GM23338 (cell line): ENCODE data around the gene ABCD2. TPM values are rescaled to one million over a fixed set of nuclear protein-coding genes. Genes with fewer than 3 reads are reported as not detected.

Experiments
- ATAC-seq: fragments of 200-7000 bp; cut with Tn5 transposase; 3 replicates; pipeline ENCODE4 v1.9.1; 2020
- DNase-seq: peaks from one replicate; pipeline ENCODE4 v3.0.0-alpha.2; 2015; ENCODE audit warnings: low spot score
- H2AFZ ChIP-seq: fragments of 200-600 bp; sonication (generic); 2 replicates; pipeline ENCODE4 v1.8.0; 2016; ENCODE audit warnings: antibody characterized with exemption, mild to moderate bottlenecking, moderate library complexity
- H3F3A ChIP-seq: fragments of 200-600 bp; sonication (generic); replicated peaks from 2 replicates; pipeline ENCODE4 v1.8.0; 2017; ENCODE audit warnings: antibody characterized with exemption, mixed run types, low read depth
- H3K27ac ChIP-seq: fragments of 200-600 bp; sonication (generic); 2 replicates; pipeline ENCODE4 v1.6.1; 2016; ENCODE audit warnings: low read depth
- H3K27me3 ChIP-seq: fragments of 200-600 bp; sonication (generic); 2 replicates; pipeline ENCODE4 v1.8.0; 2016; ENCODE audit warnings: mild to moderate bottlenecking, mixed run types, moderate library complexity; ENCODE audit not compliant: insufficient read depth
- H3K36me3 ChIP-seq: fragments of 200-600 bp; sonication (generic); 2 replicates; pipeline ENCODE4 v1.8.0; 2016; ENCODE audit warnings: mild to moderate bottlenecking; ENCODE audit not compliant: insufficient read depth
- H3K4me1 ChIP-seq: fragments of 200-600 bp; sonication (generic); 2 replicates; pipeline ENCODE4 v1.8.0; 2016; ENCODE audit warnings: mild to moderate bottlenecking, moderate library complexity; ENCODE audit not compliant: insufficient read depth
- H3K4me2 ChIP-seq: fragments of 200-600 bp; sonication (generic); 2 replicates; pipeline ENCODE4 v1.7.1; 2017; ENCODE audit warnings: mixed run types
- H3K4me3 ChIP-seq: fragments of 200-600 bp; sonication (generic); 2 replicates; pipeline ENCODE4 v1.6.1; 2016; ENCODE audit warnings: mixed run types
- H3K79me2 ChIP-seq: fragments of 200-600 bp; sonication (generic); replicated peaks from 2 replicates; pipeline ENCODE4 v1.8.0; 2017; ENCODE audit warnings: mild to moderate bottlenecking; ENCODE audit not compliant: insufficient read depth
- H3K9me2 ChIP-seq: fragments of 200-600 bp; sonication (generic); 2 replicates; pipeline ENCODE4 v1.8.0; 2017; ENCODE audit not compliant: insufficient read depth
- H4K20me1 ChIP-seq: fragments of 200-600 bp; sonication (generic); replicated peaks from 2 replicates; pipeline ENCODE4 v1.8.0; 2017; ENCODE audit warnings: mild to moderate bottlenecking; ENCODE audit not compliant: insufficient read depth
- H3K27ac Mint-ChIP-seq: 2 replicates; pipeline ENCODE4 v1.8.0; 2020; ENCODE audit warnings: inconsistent platforms, mild to moderate bottlenecking, moderate library complexity, mixed read lengths
- H3K27me3 Mint-ChIP-seq: 3 replicates; pipeline ENCODE4 v1.8.0; 2022; ENCODE audit warnings: low read depth, mild to moderate bottlenecking, moderate library complexity, mixed read lengths, inconsistent platforms; ENCODE audit not compliant: insufficient read depth, poor library complexity
- H3K36me3 Mint-ChIP-seq: 3 replicates; pipeline ENCODE4 v1.8.0; 2021; ENCODE audit warnings: low read depth, mild to moderate bottlenecking, inconsistent platforms, moderate library complexity, mixed read lengths
- H3K4me1 Mint-ChIP-seq: 3 replicates; pipeline ENCODE4 v1.8.0; 2020; ENCODE audit warnings: mild to moderate bottlenecking, inconsistent platforms, mixed read lengths
- H3K4me3 Mint-ChIP-seq: 3 replicates; pipeline ENCODE4 v1.8.0; 2021; ENCODE audit warnings: moderate library complexity, mild to moderate bottlenecking, inconsistent platforms, mixed read lengths
- H3K9me3 Mint-ChIP-seq: 3 replicates; pipeline ENCODE4 v1.8.0; 2020; ENCODE audit warnings: moderate library complexity, mild to moderate bottlenecking, inconsistent platforms, mixed read lengths
- CREB1 ChIP-seq: fragments of 250-450 bp; sonication (Bioruptor Pico); IDR thresholded peaks from 2 replicates; pipeline ENCODE4 v1.5.0; 2020; ENCODE audit warnings: low read depth, mild to moderate bottlenecking, moderate library complexity
- ETS1 ChIP-seq: IDR thresholded peaks from 2 replicates; pipeline ENCODE4 v1.6.1; 2016; ENCODE audit warnings: antibody characterized with exemption
- EZH2 ChIP-seq: fragments of 200-600 bp; sonication (generic); IDR thresholded peaks from one replicate; pipeline ENCODE4 v1.8.0; 2017; ENCODE audit warnings: antibody characterized with exemption, mild to moderate bottlenecking, low read depth; ENCODE audit not compliant: unreplicated experiment
- EZH2phosphoT487 ChIP-seq: fragments of 200-600 bp; sonication (generic); IDR thresholded peaks from one replicate; pipeline ENCODE4 v1.8.1; 2018; ENCODE audit warnings: antibody characterized with exemption; ENCODE audit not compliant: unreplicated experiment
- NANOG ChIP-seq: IDR thresholded peaks from 2 replicates; pipeline ENCODE4 v1.6.1; 2016; ENCODE audit warnings: antibody characterized with exemption, borderline replicate concordance
- POLR2AphosphoS5 ChIP-seq: IDR thresholded peaks from 2 replicates; pipeline ENCODE4 v1.6.1; 2016; ENCODE audit warnings: antibody characterized with exemption, low read depth
- REST ChIP-seq: IDR thresholded peaks from one replicate; pipeline ENCODE4 v1.6.1; 2018; ENCODE audit warnings: antibody characterized with exemption; ENCODE audit not compliant: unreplicated experiment
- STAT1 ChIP-seq: IDR thresholded peaks from one replicate; pipeline ENCODE4 v1.6.1; 2016; ENCODE audit warnings: antibody characterized with exemption; ENCODE audit not compliant: unreplicated experiment
- ZNF114 ChIP-seq: fragments of 250-450 bp; sonication (Bioruptor Pico); IDR thresholded peaks from 2 replicates; pipeline ENCODE4 v1.5.0; 2020; ENCODE audit warnings: mild to moderate bottlenecking, moderate library complexity
- ZNF331 ChIP-seq: fragments of 250-450 bp; sonication (Bioruptor Pico); IDR thresholded peaks from 2 replicates; pipeline ENCODE4 v1.5.0; 2020; ENCODE audit warnings: low read depth, mild to moderate bottlenecking, moderate library complexity
- ZNF462 ChIP-seq: fragments of 250-450 bp; sonication (Bioruptor Pico); IDR thresholded peaks from 2 replicates; pipeline ENCODE4 v1.5.0; 2020; ENCODE audit warnings: mild to moderate bottlenecking, moderate library complexity
- polyA plus RNA-seq: library from polyadenylated mRNA; unstranded; fragments of >200 nt; fragmentation: Nextera tagmentation; extraction: Ambion mirVana; gene quantifications from 2 replicates; pipeline ENCODE4 v1.2.1, GENCODE V29; 2016
- total RNA-seq: library from RNA; depleted of rRNA; stranded (reverse); fragments of >200 nt; shearing (Covaris generic); gene quantifications from 2 replicates; pipeline ENCODE4 v1.2.3, GENCODE V29; 2014
- TF ChIP-seq, protein P1 (sequence below), 2 experiments: fragments of 200-600 bp in 1 of 2; sonication (generic) in 1 of 2; conservative IDR thresholded peaks; 2 replicates each; pipeline versions ENCODE4 v1.5.1 to v1.6.1; 2016 to 2017; ENCODE audit warnings: antibody characterized with exemption in 2 of 2, low read depth in 2 of 2, mild to moderate bottlenecking in 2 of 2, moderate library complexity in 1 of 2

Gene ABCD2
- total and polyA plus RNA-seq, 2 experiments from 2014 or later: not detected

DNA sequence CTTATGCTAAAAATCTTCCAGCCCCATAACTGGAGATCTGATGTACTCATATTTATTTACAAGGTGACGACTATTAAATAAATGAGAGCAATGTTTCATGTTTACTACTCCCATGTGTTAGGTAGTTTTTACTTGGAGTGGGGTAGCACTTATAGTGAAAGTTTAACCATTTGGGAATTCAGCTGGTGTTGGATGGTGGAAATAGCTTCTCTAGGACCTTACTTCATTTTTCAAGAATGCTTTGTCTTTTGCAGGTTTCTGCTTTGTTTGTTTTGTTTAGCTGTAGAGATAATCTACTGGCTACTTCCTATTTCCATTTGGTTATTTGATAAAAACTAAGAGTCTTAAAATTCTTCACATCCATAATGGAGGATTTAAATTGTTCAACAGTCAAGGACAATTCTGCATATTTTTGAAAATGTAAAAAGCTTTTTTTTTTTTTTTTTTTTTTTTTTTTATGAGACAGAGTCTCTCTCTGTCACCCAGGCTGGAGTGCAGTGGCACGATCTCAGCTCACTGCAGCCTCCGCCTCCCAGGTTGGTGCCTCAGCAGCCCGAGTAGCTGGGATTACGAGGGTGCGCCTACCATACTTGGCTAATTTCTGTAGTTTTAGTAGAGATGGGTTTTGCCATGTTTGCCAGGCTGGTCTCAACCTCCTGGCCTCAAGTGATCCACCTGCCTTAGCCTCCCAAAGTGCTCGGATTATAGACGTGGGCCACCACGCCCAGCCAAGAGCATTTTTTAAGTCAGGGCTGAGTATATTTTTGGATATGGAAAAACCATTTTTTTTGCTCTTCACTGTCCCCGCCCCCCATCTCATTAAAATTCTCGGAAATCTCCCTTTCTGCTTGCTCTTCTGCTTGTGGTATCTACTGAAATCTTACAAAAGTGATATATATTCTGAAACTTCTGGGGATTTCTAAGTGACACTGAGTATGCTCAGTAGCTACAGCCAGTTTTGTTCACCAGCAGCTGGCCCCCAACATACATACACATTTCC is 1.4 kb upstream of the ABCD2 start:
- Histone ChIP-seq H3K4me1 (no peaks in the 10 kb centered on the region), H3K9me2 (no peaks in the 10 kb centered on the region), H2AFZ (peak overlapping the region; percentile 78), H3K4me3 (peak overlapping the region; percentile 56), H3K27me3 (no peaks in the 10 kb centered on the region), H3K79me2 (no peaks in the 10 kb centered on the region), H3F3A (0 out of 2 replicates have a peak, but pooled peaks cover 3% of the 10 kb centered on the region), H3K4me2 (peak overlapping the region; percentile 78), H3K36me3 (no peaks in the 10 kb centered on the region), H3K27ac (no peak overlapping the region), H4K20me1 (no peaks in the 10 kb centered on the region)
- H3K27ac Mint-ChIP-seq: no peak overlapping the region
- H3K9me3 Mint-ChIP-seq: no peaks in the 10 kb centered on the region
- peaks cover 5% of the 10 kb centered on the region for H3K27me3 Mint-ChIP-seq
- peaks cover 3% of the 10 kb centered on the region; the same call in 1 of the 3 replicates for H3K4me1 Mint-ChIP-seq
- H3K36me3 Mint-ChIP-seq: no peaks in the 10 kb centered on the region
- H3K4me3 Mint-ChIP-seq: no peak overlapping the region; the same call in 2 of the 3 replicates
- DNase-seq: no peak
- TF ChIP-seq ZNF114 (CRISPR knock-in tag): no peak
- TF ChIP-seq EZH2phosphoT487: no peak
- TF ChIP-seq, protein P1, sequence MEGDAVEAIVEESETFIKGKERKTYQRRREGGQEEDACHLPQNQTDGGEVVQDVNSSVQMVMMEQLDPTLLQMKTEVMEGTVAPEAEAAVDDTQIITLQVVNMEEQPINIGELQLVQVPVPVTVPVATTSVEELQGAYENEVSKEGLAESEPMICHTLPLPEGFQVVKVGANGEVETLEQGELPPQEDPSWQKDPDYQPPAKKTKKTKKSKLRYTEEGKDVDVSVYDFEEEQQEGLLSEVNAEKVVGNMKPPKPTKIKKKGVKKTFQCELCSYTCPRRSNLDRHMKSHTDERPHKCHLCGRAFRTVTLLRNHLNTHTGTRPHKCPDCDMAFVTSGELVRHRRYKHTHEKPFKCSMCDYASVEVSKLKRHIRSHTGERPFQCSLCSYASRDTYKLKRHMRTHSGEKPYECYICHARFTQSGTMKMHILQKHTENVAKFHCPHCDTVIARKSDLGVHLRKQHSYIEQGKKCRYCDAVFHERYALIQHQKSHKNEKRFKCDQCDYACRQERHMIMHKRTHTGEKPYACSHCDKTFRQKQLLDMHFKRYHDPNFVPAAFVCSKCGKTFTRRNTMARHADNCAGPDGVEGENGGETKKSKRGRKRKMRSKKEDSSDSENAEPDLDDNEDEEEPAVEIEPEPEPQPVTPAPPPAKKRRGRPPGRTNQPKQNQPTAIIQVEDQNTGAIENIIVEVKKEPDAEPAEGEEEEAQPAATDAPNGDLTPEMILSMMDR (conservative IDR thresholded peaks at IDR 0.05; ENCODE audit: low read depth in 2 of 2): no peak
- TF ChIP-seq STAT1: no peak
- no peak for TF ChIP-seq CREB1 (CRISPR knock-in tag)
- no peak for TF ChIP-seq ZNF331 (CRISPR knock-in tag)
- TF ChIP-seq EZH2: no peak
- no peak for TF ChIP-seq POLR2AphosphoS5
- no peak for TF ChIP-seq NANOG
- no peak for TF ChIP-seq ETS1
- TF ChIP-seq REST: no peak
- no peak for TF ChIP-seq ZNF462 (CRISPR knock-in tag)
- ATAC-seq: no peak
